RCC 7860 (cell line): ENCODE measurements around the gene SHC2.
"Not testable (repeated sequence)": the region's sequence is repeated elsewhere in the genome, so short reads cannot be mapped to it uniquely, and the experiment has no call there.

Experiments used
- DNase-seq: peaks from one replicate; pipeline ENCODE4 v3.0.0-alpha.2; 2015; ENCODE audit warnings: low spot score
- FAIRE-seq: peaks from 2 replicates; lab custom pipeline; 2012; peaks lifted over from hg19 to GRCh38; lab: Jason Lieb, UNC

SHC2 gene

DNA sequence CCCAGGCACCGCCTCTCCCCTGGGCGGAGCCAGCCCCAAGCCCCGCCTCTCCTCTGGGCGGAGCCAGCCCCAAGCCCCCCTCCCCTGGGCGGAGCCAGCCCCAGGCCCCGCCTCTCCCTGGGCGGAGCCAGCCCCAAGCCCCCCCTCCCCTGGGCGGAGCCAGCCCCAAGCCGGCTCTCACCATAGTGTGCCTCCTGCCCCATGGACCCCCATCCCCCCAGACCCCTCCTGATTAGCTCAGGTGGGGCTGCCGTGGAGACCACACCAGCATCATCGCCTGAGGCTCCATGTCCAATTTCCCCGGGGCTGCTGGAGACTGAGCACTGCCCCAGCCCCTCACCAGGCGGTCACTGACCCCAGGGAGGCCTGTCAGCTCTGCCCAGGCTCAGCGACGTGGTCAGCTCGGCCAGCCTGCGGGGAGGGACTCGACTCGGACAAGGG, 31.3 kb upstream of the SHC2 start:
- DNase-seq (no peak), FAIRE-seq (no peak)

DNA sequence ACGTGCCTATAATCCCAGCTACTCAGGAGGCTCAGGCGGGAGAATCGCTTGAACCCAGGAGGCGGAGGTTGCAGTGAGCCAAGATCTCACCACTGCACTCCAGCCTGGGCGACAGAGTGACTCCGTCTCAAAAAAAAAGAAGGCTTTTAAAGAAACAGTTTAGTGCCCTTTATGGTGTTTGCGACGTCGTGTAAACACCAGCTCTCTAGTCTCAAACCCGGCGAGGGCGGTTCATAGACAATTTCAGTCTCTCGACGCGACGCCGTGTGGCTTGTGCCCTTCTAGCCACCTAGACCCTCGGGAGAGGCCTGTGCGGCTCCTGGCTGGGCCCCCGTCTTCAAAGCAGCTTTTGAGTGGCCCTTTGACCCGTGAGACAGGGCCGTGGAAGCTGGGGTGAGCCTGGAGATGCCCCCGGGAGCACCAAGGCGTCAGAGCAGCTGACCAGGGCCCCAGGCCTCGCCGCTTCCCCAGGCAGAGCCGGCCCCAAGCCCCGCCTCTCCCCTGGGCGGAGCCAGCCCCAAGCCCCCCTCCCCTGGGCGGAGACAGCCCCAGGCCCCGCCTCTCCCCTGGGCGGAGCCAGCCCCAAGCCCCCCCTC, 30.4 kb upstream of the SHC2 start:
- no peak for DNase-seq
- no peak for FAIRE-seq

DNA sequence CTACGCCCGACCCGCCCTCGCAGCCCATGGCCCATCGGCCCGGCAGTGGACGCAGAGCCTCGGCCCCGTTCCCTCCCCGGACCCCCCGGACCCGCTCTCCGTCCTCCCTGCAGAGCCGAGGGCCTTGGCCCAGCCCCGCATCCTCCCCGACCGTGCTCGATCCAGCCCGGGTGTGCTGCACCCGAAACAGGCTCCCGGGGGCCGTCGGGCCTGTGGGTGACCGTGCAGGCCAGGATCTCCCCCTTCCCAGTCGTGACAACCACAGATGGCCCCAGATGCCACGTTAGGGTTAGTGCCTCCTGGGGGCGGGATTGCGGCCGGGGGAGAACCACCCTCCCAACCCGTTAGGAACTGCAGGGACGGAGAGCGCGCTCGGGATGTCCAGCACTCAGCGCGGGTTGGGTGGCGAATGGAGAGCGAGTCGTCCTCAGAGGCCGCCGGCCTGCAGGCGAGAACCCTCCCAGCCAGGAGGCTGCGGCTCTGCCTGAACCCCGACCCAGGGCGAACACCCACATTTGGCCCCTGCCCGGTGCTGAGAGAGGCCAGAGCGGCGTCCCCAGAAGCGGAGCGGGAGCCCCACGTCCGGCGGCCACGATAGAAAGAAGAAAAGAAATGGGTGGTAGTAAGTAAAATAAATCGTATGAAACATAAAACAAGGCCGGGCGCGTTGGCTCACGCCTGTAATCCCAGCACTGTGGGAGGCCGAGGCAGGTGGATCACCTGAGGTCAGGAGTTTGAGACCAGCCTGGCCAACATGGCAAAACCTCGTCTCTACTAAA, 28.8 kb upstream of the SHC2 start:
- DNase-seq (no peak), FAIRE-seq (no peak)

DNA sequence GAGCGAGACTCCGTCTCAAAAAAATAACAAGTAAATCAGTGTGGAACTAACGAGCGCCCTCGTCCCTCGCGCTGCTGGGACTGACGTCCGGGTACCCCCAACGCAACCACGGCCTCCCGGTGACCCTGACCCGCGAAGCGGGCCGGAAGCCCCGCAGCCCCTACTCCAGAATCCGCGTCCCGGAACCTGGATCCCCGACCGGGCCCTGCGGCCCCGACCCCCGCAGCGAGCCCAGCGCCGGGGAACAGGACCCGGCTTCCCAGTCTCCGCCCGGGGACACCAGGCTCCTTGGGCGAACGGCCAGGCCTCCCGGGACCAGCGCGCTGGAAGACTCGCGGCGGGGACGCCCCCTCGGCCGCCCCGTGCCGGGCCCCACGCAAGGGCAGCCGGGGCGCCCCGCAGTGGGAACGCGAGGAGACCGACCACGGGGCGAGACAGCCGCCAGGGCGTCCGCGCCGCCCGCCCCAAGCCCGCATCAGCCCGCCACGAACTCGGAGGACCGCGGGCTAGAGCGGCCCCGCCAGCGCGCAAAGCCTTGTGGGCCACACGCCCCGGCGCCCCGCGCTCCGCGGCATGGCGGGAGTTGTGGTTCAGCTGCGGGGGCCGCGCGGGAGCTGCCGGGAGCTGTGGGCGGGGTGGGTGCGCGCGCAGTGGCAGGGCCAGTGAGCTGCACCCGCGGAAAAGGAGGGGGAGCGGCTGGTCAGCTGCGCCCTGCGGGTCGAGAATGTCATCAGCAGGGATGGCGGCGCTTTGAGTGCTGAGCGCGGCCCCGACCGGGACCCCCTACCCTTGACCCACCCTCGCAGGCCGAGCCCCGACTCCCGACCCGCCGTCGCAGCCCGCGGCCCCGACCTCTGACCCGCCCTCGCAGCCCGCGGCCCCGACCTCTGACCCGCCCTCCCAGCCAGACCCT, 27.9 kb upstream of the SHC2 start:
- FAIRE-seq: no peak
- DNase-seq: peak; percentile 76

DNA sequence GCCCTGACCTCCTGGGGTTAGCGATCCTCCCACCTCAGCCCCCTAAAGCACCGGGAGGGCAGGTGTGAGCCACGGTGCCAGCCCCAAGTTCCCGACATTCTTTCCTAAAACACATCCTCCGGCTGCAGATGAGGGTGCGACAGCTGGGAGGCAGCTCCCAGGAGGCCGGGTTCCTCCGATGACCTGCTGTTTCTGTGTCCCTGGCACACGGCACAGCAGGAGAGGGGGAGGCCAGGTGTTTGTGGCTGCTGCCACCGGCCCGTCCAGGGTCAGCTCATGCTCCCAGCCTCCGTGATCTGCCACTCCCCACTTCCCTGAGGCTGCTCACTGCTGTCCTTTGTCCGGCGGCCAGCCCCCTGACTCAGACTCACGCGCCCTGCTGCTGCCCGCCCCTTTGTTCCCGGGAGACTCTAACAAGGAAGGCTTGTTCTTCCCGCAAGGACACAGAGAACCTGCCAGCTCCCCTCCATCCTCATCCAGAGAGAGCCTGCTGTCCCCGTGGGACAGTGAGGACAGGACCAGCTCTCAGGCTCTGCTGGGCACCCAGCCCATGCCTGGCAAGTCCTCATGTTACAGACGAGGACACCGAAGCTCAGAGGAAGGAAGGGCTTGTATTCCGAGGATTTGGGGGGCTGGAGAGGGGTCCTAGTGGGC, 24.9 kb upstream of the SHC2 start:
- no peak for FAIRE-seq
- DNase-seq: no peak

DNA sequence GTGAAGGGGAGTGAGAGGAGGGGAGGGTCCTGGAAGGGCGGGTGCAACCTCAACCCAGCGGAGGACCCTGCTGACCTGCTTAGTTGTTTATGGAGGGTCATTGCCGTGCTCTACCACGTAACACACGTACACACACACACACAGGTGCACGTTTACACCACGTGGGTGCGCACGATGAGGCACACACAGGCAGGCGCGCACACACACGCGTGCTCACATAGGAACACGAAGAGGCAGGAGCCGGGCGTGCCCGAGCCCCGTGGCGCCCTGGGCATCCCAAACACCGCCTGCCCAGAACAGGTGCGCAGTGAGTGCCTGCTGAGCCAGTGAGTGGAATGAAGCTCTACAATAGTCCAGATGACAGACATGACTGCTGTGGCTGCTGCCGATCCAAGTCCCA, 24.2 kb upstream of the SHC2 start:
- DNase-seq (no peak), FAIRE-seq (no peak)

DNA sequence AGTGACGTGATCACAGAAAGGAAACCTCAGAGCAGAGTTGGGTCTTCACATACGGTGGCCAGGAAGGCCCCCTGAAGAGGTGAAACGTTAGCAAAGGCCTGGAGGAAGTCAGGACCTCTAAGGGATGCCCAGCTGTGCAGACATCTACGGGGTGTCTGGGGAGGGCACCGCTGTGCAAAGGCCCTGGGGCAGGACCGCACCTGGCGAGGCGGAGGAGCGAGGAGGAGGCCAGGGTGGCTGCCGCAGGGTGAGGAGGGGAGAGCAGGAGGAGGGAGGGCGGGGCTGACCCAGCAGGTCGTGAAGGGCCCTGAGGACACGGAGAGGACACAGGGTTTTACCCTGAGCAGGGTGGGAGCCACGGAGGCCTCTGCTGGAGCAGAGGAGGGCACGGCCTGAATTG, 23.7 kb upstream of the SHC2 start:
- DNase-seq (no peak), FAIRE-seq (no peak)

DNA sequence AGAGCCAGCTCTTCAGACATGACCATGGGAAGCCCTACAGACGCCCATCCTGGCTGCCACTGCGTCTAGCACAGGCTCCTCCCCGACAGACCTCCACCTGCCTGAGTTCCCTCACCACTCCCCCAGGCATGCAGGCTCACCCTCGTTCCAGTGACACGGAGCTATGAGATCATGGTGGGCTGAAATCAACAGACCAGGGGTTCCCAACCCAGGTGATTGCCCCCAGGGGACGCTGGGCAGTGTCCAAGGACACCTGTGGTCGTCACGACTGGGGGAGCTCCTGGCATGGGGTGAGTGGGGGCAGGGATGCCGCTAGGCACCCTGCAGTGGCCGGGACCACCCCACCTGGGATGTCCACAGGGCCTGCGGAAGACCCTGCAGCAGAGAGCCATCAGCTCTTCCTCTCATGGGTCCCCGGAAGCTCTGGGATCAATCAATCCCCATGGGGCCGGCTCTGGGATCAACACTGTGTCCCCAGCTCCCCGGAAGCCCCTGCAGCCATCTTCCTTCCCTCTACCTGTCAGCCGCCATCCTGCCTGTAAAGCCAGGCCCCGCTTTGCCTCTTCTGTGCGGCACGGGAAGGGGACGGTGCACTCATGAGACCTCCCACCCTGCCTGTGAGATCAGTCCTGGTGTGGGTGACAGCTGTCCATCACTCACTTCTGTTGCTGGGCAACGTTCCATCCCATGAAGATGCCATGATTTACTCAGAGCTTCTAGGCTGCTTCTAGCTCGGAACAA, 22.7 kb upstream of the SHC2 start:
- FAIRE-seq (no peak), DNase-seq (no peak)

DNA sequence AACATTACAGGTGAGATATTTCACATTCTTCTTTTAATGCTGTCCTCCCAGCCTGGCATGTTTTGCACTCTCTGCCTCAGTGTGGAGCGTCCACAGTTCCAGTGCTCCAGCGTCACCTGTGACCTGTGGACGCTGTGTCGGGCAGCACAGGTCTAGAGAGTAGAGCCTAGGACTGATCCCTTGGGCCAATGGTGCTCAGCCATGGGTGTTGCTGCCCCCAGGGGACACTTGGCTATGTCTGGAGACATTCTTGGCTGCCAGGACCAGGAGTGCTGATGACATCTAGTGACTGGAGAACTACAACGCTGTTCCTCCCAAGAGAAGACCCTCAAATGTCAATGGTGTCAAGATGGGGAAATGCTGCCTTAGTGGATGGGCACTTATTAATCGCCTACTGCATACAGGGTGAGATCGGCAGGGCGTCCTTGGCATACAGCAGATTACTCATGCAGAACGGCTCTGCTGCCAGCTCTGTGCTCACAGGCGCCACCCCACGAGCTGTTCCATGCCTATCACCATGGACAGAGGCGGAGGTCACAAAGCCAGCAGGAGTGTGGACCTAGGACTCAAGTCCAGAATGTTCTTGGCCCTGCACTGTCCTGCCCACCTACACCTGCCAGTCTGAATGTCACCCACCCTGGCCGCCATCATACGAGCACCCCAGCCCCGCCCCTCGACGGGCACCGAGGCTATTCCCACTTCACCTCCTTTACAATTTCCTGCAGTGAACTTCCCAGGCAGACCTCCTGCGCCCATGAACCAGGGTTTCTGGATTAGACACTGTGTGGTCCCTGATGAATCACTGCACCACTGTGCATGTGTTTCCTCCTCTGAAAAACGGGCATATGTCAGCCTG, 21.6 kb upstream of the SHC2 start:
- no peak for FAIRE-seq
- no peak for DNase-seq

DNA sequence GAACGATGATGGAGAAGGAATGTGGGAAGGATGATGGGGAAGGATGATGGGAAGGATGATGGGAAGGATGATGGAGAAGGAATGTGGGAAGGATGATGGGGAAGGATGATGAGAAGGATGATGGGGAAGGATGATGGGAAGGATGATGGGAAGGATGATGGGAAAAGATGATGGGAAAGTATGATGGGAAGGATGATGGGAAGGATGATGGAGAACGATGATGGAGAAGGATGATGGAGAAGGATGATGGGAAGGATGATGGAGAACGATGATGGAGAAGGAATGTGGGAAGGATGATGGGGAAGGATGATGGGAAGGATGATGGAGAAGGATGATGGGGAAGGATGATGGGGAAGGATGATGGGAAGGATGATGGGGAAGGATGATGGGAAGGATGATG, 20.3 kb upstream of the SHC2 start:
- FAIRE-seq, DNase-seq: not testable (repeated sequence)

DNA sequence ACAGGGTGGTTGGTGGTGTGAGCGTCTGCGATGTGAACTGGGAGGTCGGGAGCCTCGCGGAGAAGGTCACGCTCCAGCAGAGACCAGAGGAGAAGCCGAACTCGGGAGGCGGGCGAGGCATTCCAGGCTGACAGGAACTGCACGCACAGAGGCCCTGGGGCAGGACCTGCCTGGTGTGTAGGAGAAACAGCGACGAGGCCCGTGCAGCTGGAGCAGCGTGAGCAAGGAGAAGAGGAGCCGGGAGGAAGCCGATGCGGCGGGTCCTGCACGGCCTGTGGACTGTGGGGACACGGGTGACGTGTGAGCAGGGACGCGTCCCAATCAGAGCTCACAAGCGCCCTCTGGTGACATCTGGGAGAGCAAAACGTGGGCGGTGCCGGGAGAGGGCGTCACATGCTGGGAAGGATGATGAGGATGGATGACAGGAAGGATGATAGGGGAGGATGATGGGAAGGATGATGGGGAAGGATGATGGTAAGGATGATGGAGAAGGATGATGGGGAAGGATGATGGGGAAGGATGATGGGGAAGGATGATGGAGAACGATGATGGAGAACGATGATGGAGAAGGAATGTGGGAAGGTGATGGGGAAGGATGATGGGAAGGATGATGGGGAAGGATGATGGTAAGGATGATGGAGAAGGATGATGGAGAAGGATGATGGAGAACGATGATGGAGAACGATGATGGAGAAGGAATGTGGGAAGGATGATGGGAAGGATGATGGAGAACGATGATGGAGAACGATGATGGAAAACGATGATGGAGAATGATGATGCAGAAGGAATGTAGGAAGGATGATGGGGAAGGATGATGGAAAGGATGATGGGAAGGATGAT, 19.4 kb upstream of the SHC2 start:
- FAIRE-seq: peak; percentile 17

DNA sequence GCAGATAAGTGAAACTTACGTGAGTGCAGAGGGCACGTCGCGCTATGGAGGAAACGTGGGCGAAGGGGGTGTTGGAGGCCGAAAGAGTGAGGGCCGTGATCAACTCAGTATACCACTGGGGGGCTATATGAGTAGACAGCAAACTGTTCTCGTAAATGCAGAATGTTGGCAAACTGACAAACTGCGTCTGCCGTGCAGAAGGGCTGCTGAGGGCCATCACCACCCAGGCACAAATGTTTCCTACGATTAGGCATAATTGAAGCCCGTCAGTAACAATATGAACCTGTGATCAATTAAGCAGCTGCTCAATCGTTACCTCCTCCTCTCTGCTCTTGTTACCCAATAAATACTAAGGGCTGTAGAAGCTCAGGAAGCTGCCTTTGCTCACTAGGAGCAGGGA, 18.1 kb upstream of the SHC2 start:
- DNase-seq (no peak), FAIRE-seq (no peak)

More for the DNA sequence above, 19.4 kb upstream of the SHC2 start:
- DNase-seq: peak; percentile 60

DNA sequence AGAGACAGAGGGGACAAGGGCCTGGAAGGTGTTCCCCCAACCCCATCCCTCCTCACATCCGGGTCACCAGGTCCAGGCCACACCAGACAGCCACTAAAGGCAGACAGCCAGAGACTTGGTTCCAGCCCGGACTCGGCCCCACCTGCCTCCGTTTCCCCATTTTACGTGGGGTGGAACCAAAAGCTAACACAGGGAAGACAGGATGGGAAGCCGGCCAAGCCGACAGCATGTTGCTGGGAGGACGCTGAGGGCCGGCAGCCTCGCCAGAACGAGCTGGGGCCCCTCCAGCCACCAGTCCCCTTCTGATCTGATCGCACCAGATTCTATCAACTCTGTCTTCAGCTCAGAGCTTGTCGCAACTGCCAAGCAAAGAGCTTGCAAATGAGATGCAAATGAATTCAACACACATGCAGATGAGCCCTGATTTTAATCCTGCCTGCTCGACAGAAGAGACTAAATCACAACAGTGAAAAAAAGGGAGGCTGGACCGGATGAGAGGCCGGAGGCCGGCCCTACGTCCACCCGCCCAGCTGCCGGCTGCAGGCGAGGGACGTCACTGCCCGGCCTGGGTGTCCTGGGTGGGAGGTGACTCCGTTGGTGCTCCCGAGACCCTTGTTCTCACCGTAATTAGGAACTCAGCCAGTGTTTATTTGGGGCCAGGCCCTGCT, 17.5 kb upstream of the SHC2 start:
- no peak for FAIRE-seq
- DNase-seq: no peak

DNA sequence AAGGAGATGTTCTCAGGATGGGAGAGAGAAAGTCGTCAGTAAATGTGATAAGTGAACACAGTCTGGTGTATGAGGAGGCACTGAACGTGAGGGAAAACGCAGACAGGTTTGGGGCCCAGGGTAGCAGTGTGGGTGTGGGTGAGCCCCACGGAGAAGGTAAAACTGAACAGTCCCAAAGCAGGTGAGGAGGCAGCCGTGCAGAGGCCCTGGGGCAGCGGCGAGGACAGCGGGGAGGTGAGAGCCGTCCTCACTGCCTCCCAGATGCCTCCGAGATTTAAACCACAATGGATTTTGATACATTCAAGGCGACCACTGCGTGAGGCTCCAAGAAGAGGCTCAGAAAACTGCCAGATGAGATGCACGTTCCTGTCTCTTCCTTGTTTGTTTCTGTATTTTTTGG, 14.5 kb upstream of the SHC2 start:
- FAIRE-seq: no peak
- no peak for DNase-seq

DNA sequence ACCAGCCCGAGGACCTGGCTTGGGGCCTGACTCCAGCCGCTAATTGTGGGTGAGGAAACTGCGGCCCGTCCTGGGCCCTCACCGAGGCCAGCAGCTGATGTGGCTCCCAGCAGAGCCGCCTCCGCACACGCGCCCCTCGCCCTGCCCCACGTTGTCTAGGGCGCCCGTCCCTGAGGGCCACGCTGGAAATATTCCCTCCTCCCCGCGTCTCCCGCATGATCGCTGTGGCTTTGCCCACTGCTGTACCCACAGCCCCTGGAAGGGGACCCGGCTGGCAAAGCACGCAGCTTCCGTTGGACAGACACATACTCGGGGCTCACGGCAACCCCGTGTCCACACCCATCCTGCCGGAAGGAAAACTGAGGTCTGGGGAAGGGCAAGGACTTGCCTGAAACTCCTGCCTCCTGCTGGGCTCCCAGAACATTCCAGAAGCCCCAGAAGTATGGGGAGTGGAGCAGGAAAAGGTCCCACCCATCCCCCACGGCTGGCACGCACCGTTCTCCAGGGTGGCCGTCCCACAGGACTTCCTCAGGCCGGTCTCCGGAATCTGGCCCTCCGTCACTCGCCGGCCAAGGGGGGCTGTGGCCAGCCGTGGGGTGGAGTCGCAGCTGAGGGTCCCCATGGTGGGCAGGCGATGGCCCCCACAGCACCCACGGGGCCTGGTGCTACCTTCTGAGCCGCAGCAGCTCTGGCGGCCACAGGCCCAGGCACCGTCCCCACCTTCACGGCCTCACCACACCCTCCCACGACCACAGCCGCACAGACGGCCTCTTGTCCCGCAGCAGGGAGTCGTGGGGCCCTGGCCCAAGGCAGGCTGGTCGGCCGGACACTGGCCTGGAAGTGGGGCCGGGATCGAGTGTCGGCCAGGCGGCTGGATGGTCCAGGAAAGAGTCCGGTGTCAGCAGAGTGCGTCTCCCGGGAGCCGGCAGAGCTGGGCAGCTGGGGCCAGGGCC, 13.6 kb upstream of the SHC2 start:
- FAIRE-seq: no peak

DNA sequence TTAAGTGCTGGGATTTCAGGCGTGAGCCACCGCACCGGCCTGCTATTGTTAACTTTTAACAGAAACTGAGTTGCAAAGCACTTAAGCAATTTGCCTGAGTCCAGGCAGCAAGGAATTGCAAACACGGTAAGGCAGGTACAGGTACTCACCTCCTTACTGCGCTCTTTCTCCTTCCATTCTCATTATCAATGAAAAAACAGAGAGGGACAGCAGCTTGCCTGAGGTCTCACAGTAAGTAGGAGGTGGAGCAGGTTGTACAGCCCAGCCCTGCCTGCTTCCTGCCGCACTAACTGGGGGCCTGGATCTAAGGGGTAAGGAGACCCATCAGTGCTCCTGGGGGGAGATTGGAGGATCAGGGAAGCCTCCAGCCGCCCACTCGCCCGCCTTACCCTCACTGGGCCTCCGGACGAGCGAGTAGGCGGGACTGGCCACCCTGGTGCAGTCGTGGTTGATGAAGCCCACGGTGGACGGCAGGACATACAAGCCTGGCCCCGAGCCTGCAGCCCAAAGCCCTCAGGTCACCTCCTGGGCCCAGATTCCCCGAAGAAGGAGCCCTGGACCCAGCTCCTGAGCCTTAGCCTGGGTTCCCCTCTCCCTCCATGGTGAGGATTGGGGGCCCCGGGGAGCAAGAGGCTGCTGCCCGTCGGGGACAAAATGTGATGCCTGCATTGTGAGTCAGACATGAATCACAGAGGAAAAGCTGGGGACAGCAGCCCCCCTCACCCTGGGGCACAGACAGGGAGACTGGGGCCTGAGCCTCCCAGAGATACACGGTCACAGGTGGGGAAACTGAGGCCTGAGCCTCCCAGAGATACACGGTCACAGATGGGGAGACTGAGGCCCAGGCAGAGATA, 11.4 kb upstream of the SHC2 start:
- no peak for FAIRE-seq
- DNase-seq: no peak

More for the DNA sequence above, 13.6 kb upstream of the SHC2 start:
- no peak for DNase-seq
